B cell (primary cell): ENCODE data around the gene STARD3.

Source experiments
- EZH2 ChIP-seq: IDR thresholded peaks from 2 replicates; pipeline ENCODE4 v1.6.1; 2012; ENCODE audit warnings: borderline replicate concordance, low read depth, mild to moderate bottlenecking, moderate library complexity, low read length; ENCODE audit not compliant: insufficient read depth, poor library complexity, severe bottlenecking
- TF ChIP-seq, protein P1 (sequence below): fragments of 200-600 bp; IDR thresholded peaks from one replicate; pipeline ENCODE4 v1.8.0; 2022; ENCODE audit warnings: antibody characterized with exemption, mild to moderate bottlenecking

- TF ChIP-seq, protein P1, sequence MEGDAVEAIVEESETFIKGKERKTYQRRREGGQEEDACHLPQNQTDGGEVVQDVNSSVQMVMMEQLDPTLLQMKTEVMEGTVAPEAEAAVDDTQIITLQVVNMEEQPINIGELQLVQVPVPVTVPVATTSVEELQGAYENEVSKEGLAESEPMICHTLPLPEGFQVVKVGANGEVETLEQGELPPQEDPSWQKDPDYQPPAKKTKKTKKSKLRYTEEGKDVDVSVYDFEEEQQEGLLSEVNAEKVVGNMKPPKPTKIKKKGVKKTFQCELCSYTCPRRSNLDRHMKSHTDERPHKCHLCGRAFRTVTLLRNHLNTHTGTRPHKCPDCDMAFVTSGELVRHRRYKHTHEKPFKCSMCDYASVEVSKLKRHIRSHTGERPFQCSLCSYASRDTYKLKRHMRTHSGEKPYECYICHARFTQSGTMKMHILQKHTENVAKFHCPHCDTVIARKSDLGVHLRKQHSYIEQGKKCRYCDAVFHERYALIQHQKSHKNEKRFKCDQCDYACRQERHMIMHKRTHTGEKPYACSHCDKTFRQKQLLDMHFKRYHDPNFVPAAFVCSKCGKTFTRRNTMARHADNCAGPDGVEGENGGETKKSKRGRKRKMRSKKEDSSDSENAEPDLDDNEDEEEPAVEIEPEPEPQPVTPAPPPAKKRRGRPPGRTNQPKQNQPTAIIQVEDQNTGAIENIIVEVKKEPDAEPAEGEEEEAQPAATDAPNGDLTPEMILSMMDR = no peak
- TF ChIP-seq EZH2 = no peak
Measured at GRCh38 chr17:39658346-39658745, 21.4 kb downstream of the STARD3 start.
